ENCODE data around the gene FOXR1.
"Not testable (repeated sequence)": the region's sequence is repeated elsewhere in the genome, so short reads cannot be mapped to it uniquely, and the experiment has no call there.

FOXR1 gene

GRCh38 chr11:118930094-118930712 lies 41.4 kb upstream of the FOXR1 start:
- peaks cover 12% of the 10 kb centered on the region for H3K4me1 ChIP-seq (ENCODE audit: control insufficient read depth, low read depth, low read length)
- peak overlapping the region; percentile 84 for H3K4me3 ChIP-seq (ENCODE audit: low read length)
- peaks cover 20% of the 10 kb centered on the region for H3K27me3 ChIP-seq (ENCODE audit: control insufficient read depth, insufficient read depth, low read length)
- no peaks in the 10 kb centered on the region for H3K36me3 ChIP-seq (ENCODE audit: control insufficient read depth, low read depth, low read length)
- H3K9me3 ChIP-seq (ENCODE audit: control insufficient read depth, low read depth, low read length): no peaks in the 10 kb centered on the region
- H3K9ac ChIP-seq (ENCODE audit: low read length): peak overlapping the region; percentile 68
- H3K27ac ChIP-seq (ENCODE audit: low read length): peak overlapping the region; percentile 83

GRCh38 chr11:118931571-118931970 lies 40.0 kb upstream of the FOXR1 start:
- H3K27me3 ChIP-seq (ENCODE audit: control insufficient read depth, insufficient read depth, low read length): peaks cover 19% of the 10 kb centered on the region
- no peak overlapping the region for H3K27ac ChIP-seq (ENCODE audit: low read length)
- H3K4me1 ChIP-seq (ENCODE audit: control insufficient read depth, low read depth, low read length): peaks cover 7% of the 10 kb centered on the region
- H3K36me3 ChIP-seq (ENCODE audit: control insufficient read depth, low read depth, low read length): no peaks in the 10 kb centered on the region
- no peaks in the 10 kb centered on the region for H3K9me3 ChIP-seq (ENCODE audit: control insufficient read depth, low read depth, low read length)
- H3K9ac ChIP-seq (ENCODE audit: low read length): no peak overlapping the region
- no peak overlapping the region for H3K4me3 ChIP-seq (ENCODE audit: low read length)

GRCh38 chr11:118933486-118933885 lies 38.1 kb upstream of the FOXR1 start:
- H3K9ac ChIP-seq (ENCODE audit: low read length): no peak overlapping the region

GRCh38 chr11:118935376-118935775 lies 36.2 kb upstream of the FOXR1 start:
- no peaks in the 10 kb centered on the region for H3K9me3 ChIP-seq (ENCODE audit: control insufficient read depth, low read depth, low read length)

More at GRCh38 chr11:118933486-118933885, 38.1 kb upstream of the FOXR1 start:
- Histone ChIP-seq H3K27ac (ENCODE audit: low read length) (no peak overlapping the region), H3K4me3 (ENCODE audit: low read length) (no peak overlapping the region), H3K4me1 (ENCODE audit: control insufficient read depth, low read depth, low read length) (peaks cover 4% of the 10 kb centered on the region), H3K27me3 (ENCODE audit: control insufficient read depth, insufficient read depth, low read length) (peaks cover 7% of the 10 kb centered on the region), H3K9me3 (ENCODE audit: control insufficient read depth, low read depth, low read length) (no peaks in the 10 kb centered on the region), H3K36me3 (ENCODE audit: control insufficient read depth, low read depth, low read length) (no peaks in the 10 kb centered on the region)

GRCh38 chr11:118938491-118939403 lies 32.8 kb upstream of the FOXR1 start:
- no peak overlapping the region for H3K4me3 ChIP-seq (ENCODE audit: low read length)
- no peaks in the 10 kb centered on the region for H3K27me3 ChIP-seq (ENCODE audit: control insufficient read depth, insufficient read depth, low read length)
- no peaks in the 10 kb centered on the region for H3K9me3 ChIP-seq (ENCODE audit: control insufficient read depth, low read depth, low read length)
- H3K4me1 ChIP-seq (ENCODE audit: control insufficient read depth, low read depth, low read length): peaks cover 18% of the 10 kb centered on the region
- H3K36me3 ChIP-seq (ENCODE audit: control insufficient read depth, low read depth, low read length): no peaks in the 10 kb centered on the region
- no peak overlapping the region for H3K27ac ChIP-seq (ENCODE audit: low read length)
- no peak overlapping the region for H3K9ac ChIP-seq (ENCODE audit: low read length)

More at GRCh38 chr11:118935376-118935775, 36.2 kb upstream of the FOXR1 start:
- Histone ChIP-seq H3K36me3 (ENCODE audit: control insufficient read depth, low read depth, low read length) (no peaks in the 10 kb centered on the region), H3K9ac (ENCODE audit: low read length) (no peak overlapping the region), H3K4me3 (ENCODE audit: low read length) (no peak overlapping the region), H3K4me1 (ENCODE audit: control insufficient read depth, low read depth, low read length) (peaks cover 16% of the 10 kb centered on the region), H3K27me3 (ENCODE audit: control insufficient read depth, insufficient read depth, low read length) (peaks cover 7% of the 10 kb centered on the region), H3K27ac (ENCODE audit: low read length) (no peak overlapping the region)

- no peaks in the 10 kb centered on the region for H3K27me3 ChIP-seq (ENCODE audit: control insufficient read depth, insufficient read depth, low read length)
- no peak overlapping the region for H3K9ac ChIP-seq (ENCODE audit: low read length)
- no peak overlapping the region for H3K27ac ChIP-seq (ENCODE audit: low read length)
- no peak overlapping the region for H3K4me3 ChIP-seq (ENCODE audit: low read length)
- no peaks in the 10 kb centered on the region for H3K9me3 ChIP-seq (ENCODE audit: control insufficient read depth, low read depth, low read length)
- peaks cover 18% of the 10 kb centered on the region for H3K4me1 ChIP-seq (ENCODE audit: control insufficient read depth, low read depth, low read length)
- no peaks in the 10 kb centered on the region for H3K36me3 ChIP-seq (ENCODE audit: control insufficient read depth, low read depth, low read length)
Measured at GRCh38 chr11:118939404-118939915, 32.1 kb upstream of the FOXR1 start.

GRCh38 chr11:118939953-118940598 lies 31.5 kb upstream of the FOXR1 start:
- no peak overlapping the region for H3K4me3 ChIP-seq (ENCODE audit: low read length)
- H3K4me1 ChIP-seq (ENCODE audit: control insufficient read depth, low read depth, low read length): peaks cover 18% of the 10 kb centered on the region
- no peak overlapping the region for H3K9ac ChIP-seq (ENCODE audit: low read length)
- no peaks in the 10 kb centered on the region for H3K36me3 ChIP-seq (ENCODE audit: control insufficient read depth, low read depth, low read length)
- H3K9me3 ChIP-seq (ENCODE audit: control insufficient read depth, low read depth, low read length): no peaks in the 10 kb centered on the region
- no peak overlapping the region for H3K27ac ChIP-seq (ENCODE audit: low read length)
- H3K27me3 ChIP-seq (ENCODE audit: control insufficient read depth, insufficient read depth, low read length): no peaks in the 10 kb centered on the region

- H3K27me3 ChIP-seq (ENCODE audit: control insufficient read depth, insufficient read depth, low read length): no peaks in the 10 kb centered on the region
- no peaks in the 10 kb centered on the region for H3K4me1 ChIP-seq (ENCODE audit: control insufficient read depth, low read depth, low read length)
- H3K36me3 ChIP-seq (ENCODE audit: control insufficient read depth, low read depth, low read length): no peaks in the 10 kb centered on the region
Measured at GRCh38 chr11:118947091-118947490, 24.5 kb upstream of the FOXR1 start.

GRCh38 chr11:118948000-118948399 lies 23.6 kb upstream of the FOXR1 start:
- H3K27me3 ChIP-seq (ENCODE audit: control insufficient read depth, insufficient read depth, low read length): no peaks in the 10 kb centered on the region
- H3K9me3 ChIP-seq (ENCODE audit: control insufficient read depth, low read depth, low read length): no peaks in the 10 kb centered on the region
- H3K9ac ChIP-seq (ENCODE audit: low read length): no peak overlapping the region
- no peaks in the 10 kb centered on the region for H3K36me3 ChIP-seq (ENCODE audit: control insufficient read depth, low read depth, low read length)
- no peak overlapping the region for H3K27ac ChIP-seq (ENCODE audit: low read length)
- no peak overlapping the region for H3K4me3 ChIP-seq (ENCODE audit: low read length)
- no peaks in the 10 kb centered on the region for H3K4me1 ChIP-seq (ENCODE audit: control insufficient read depth, low read depth, low read length)

More at GRCh38 chr11:118947091-118947490, 24.5 kb upstream of the FOXR1 start:
- Histone ChIP-seq H3K4me3 (ENCODE audit: low read length) (no peak overlapping the region), H3K9me3 (ENCODE audit: control insufficient read depth, low read depth, low read length) (no peaks in the 10 kb centered on the region), H3K27ac (ENCODE audit: low read length) (no peak overlapping the region), H3K9ac (ENCODE audit: low read length) (no peak overlapping the region)

- no peaks in the 10 kb centered on the region for H3K27me3 ChIP-seq (ENCODE audit: control insufficient read depth, insufficient read depth, low read length)
- H3K27ac ChIP-seq (ENCODE audit: low read length): no peak overlapping the region
Measured at GRCh38 chr11:118953265-118953664, 18.3 kb upstream of the FOXR1 start.

GRCh38 chr11:118953976-118954375 lies 17.6 kb upstream of the FOXR1 start:
- H3K9me3 ChIP-seq (ENCODE audit: control insufficient read depth, low read depth, low read length); H3K9ac ChIP-seq (ENCODE audit: low read length); H3K4me3 ChIP-seq (ENCODE audit: low read length); H3K4me1 ChIP-seq (ENCODE audit: control insufficient read depth, low read depth, low read length); H3K27ac ChIP-seq (ENCODE audit: low read length); H3K36me3 ChIP-seq (ENCODE audit: control insufficient read depth, low read depth, low read length); H3K27me3 ChIP-seq (ENCODE audit: control insufficient read depth, insufficient read depth, low read length): not testable (repeated sequence)

More at GRCh38 chr11:118953265-118953664, 18.3 kb upstream of the FOXR1 start:
- Histone ChIP-seq H3K36me3 (ENCODE audit: control insufficient read depth, low read depth, low read length) (no peaks in the 10 kb centered on the region), H3K4me1 (ENCODE audit: control insufficient read depth, low read depth, low read length) (no peaks in the 10 kb centered on the region), H3K9me3 (ENCODE audit: control insufficient read depth, low read depth, low read length) (no peaks in the 10 kb centered on the region), H3K9ac (ENCODE audit: low read length) (no peak overlapping the region), H3K4me3 (ENCODE audit: low read length) (no peak overlapping the region)

Measured in iPS-18a (cell line).